HG02610 (cell line): ENCODE results near the gene CD300E.
"Not testable (repeated sequence)": the region's sequence is repeated elsewhere in the genome, so short reads cannot be mapped to it uniquely, and the experiment has no call there.

Source experiments
- ATAC-seq: cut with Tn5 transposase; IDR thresholded peaks from one replicate; pipeline ENCODE4 v1.9.1; 2021; ENCODE audit warnings: mild to moderate bottlenecking, moderate library complexity; ENCODE audit not compliant: unreplicated experiment

Gene CD300E

GRCh38 chr17:74601944-74602572 is 21.5 kb downstream of the CD300E start:
- no peak for ATAC-seq

- ATAC-seq: no peak
These were observed 24.0 kb downstream of the CD300E start for GRCh38 chr17:74599448-74599939.

DNA sequence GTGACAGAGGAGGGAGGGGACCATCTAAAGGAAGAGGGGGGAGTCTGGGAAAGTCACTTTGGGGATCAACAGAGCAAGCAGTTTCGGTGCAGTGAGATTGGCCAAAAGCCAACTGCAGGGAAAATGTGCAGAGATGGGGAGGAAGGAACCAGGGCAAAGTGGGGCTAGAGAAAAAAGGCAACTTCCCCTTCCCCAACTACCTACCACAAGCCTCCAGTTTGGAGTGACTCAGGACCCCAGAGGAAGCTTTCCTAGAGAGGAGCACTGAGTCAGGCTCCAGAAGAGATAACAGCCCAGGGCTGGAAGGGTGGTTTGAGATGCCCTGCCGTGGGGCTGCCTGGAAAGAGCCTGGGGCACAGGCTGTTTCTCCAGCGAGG is 24.5 kb downstream of the CD300E start:
- ATAC-seq: no peak

DNA sequence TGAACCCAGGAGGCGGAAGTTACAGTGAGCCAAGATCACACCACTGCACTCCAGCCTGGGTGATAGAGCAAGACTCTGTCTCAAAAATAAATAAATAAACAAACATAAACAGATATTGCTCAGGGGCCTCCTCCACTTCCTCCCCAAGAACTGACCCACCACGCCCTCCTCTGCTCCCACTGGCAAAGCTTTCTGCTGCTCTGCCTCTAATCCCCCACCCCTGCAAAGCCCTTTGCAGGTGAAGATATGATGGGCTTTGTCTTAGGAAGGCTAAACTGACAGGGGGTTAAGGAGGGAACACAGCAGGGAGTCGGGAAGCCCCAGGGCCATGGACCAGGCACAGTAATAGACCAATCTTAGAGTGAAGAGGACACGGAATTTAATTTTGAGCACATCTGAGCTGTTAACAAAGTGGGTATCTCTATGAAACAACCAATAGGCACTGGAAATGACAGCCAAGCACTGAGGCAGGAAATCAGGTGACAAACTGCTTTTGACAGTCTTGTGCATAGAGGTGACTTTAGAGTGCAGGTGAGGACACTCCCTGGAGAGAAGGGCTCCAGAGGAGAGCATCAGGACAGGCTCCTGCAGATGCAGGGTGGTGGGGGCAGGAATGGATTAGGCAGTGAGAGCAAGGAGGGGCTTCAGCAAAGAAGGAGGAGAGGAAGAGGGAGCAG is 25.1 kb downstream of the CD300E start:
- no peak for ATAC-seq

GRCh38 chr17:74597069-74597790 is 26.3 kb downstream of the CD300E start:
- ATAC-seq: no peak

- no peak for ATAC-seq
These were observed 28.3 kb downstream of the CD300E start for GRCh38 chr17:74595037-74595750.

GRCh38 chr17:74592087-74592990 is 31.2 kb downstream of the CD300E start, which contains the start of gene CD300LD:
CD300LD (minus strand) TSS chr17:74592283; CDS start chr17:74592202, 81 bp downstream.
- ATAC-seq: no peak

DNA sequence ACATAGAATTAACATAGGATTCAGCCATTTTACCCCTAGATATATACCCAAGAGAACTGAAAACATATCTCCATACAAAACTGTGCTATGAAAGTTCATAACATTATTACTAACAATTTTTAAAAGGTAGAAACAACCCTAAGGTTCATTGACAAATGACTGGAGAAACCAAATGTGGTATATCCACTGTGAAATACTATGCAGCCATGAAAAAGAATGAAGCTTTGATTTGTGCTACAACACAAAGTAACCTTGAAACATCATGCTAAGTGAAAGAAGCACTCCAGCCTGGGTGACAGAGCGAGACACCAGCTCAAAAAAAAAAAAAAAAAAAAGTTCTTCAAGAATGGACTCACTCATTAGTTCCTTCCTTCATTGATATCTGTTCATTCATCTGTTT is 32.0 kb downstream of the CD300E start:
- no peak for ATAC-seq

DNA sequence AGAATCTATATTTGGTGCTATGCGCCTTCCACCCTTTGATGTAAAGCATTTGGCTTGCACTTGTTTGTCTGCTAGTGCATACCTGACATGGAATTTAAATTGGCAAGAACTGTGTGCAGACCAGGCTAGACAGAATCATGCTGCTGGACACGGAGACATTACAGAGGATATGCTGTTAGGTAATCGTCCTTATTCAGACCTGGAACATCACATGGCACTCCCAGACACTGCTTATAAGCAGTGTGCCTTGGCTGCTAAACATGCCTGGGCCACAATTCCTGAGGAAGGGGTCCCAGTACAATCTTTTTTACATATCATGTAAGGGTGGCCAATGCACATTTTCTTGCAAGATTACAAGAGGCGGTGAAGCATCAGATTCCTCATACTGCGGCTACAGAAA is 37.8 kb downstream of the CD300E start:
- ATAC-seq: no peak

DNA sequence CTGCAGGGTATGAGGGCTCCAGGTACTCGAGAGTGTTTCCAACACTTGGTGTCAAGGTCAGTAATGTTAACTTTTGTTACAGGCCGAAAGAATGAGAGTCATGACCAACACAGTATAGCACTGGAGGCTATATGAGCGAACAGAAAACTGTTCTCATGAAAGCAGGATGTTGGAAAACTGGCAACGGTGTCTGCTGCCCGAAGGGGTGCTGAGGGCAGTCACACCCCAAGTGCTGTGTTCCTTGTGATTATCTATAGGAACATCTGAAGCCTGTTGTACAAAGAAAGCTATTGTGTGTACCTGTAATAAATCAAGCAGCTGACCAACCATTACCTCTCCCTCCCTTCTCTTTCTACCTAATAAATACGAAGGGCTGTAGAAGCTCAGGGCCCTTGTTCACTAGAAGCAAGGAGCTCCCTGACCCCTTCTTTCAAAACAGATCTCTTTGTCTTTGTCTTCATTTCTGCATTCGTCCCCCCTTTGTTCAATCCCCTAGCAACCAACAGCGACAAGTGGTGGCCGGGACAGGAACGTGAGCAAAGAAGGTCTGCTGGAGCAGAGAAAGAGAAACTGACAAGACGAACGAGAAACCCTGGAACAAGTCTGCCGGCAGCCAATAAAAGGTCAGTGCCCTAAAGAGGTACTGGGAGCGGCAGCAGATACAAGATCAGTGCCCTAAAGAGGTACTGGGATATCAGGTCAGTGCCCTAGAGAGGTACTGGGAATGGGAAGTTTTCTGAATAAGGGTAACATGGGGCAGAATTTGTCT is 39.1 kb downstream of the CD300E start:
- ATAC-seq: no peak

GRCh38 chr17:74582633-74583032 is 40.9 kb downstream of the CD300E start:
- ATAC-seq: no peak

DNA sequence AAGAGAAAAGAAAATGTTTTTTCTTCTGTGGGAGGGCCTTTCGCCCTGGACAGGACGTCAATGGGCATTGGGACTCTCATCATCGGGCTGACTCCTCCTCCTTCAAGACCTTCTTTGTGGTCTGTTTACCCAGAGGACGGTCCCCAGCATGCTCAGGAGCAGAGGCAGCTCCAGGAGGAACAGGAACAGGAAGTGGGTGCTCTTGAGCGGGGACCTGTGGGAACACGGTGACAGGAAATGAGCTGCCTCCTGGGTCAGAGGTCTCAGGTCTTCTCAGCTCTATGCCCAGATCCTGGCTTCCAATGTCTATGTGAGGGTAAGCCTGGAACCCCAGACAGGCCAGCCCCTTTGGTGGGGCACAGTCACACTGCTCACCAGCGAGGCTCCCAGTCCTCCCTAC is 43.6 kb downstream of the CD300E start:
- no peak for ATAC-seq

- no peak for ATAC-seq
These were observed 44.6 kb downstream of the CD300E start for GRCh38 chr17:74578979-74579378.

GRCh38 chr17:74574489-74575142 is 48.9 kb downstream of the CD300E start:
- no peak for ATAC-seq

- not testable (repeated sequence) for ATAC-seq
These were observed 49.9 kb downstream of the CD300E start for GRCh38 chr17:74573635-74574034.

GRCh38 chr17:74573169-74573568 is 50.4 kb downstream of the CD300E start:
- no peak for ATAC-seq

- ATAC-seq: no peak
These were observed 51.8 kb downstream of the CD300E start for GRCh38 chr17:74571621-74572270.
